GM20431 (cell line): ENCODE results near the gene CNTN4.
"Not testable (repeated sequence)": the region's sequence is repeated elsewhere in the genome, so short reads cannot be mapped to it uniquely, and the experiment has no call there.

Experiments
- in situ Hi-C: fragments of 300-500 bp; cut with MseI, MboI; formaldehyde crosslinking; loops from one replicate; pipeline ENCODE4 v1.15.0; 2020; ENCODE audit warnings: low sequenced_read_pairs; ENCODE audit not compliant: unreplicated experiment

Gene CNTN4

GRCh38 chr3:2875699-2876098 is 777.0 kb downstream of the CNTN4 start:
- in situ Hi-C loops = no loop called here

GRCh38 chr3:2876362-2876761 is 777.7 kb downstream of the CNTN4 start:
- in situ Hi-C loops = no loop called here

DNA sequence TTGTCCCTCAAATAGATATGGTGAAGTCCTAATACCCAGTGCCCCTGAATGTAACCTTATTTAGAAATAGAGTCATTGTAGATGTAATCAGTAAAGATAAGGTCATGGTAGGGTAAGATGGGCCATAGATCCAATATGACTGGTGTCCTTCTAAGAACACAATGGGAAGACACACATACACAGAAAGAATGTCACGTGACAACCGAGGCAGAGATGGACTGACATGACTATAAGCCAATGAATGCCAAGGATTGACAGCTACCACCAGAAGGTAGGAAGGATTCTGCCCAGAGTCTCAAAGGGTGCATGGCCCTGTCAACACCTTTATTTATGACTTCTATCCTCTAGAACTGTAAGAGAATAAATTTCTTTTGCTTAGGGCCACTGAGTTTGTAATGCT is 780.4 kb downstream of the CNTN4 start:
- in situ Hi-C loops = no loop called here

DNA sequence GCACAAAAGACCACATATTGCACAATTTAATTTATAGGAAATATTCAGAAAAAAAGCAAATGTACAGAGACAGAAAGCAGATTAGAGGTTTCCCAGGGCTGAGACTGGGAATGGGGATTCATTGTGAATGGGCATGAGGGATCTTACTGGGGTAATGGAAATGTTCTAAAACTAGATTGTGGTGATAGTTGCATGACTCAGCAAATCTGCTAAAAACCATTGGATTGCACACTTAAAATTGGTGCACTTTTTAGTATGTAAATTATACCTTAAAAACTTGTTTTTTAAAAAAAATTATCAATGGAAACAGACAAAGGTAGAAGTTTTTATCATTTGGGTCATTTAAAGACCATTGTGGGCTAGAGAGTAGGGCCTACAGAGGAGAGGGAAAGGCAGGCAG is 780.9 kb downstream of the CNTN4 start:
- in situ Hi-C loops = no loop called here

DNA sequence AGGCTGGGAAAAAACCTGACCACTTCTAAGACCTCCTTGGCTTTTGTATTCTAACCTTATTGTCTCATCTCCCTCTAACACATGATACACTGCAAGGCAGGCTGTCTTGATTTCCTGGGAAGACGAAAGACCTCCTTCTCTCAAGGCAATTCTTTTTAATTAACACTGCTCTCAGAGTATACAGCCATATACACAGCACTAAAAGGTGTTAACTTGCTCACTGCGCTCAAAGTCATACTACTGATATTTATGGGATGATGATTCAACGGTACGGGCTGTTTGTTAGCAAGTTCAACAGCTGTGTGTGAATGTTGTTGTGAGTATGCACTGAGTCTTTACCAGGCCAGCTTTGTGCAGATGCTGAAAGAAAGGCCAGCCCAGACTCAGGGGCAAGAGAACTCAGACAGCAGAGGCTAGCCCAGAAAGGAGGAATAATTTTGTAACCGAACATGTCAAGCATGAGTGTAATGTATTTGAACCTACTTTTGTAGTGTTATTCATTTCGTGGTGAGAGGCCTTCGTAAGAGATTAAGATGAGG is 781.6 kb downstream of the CNTN4 start:
- in situ Hi-C loops = no loop called here

- in situ Hi-C loops = no loop called here
These were observed 784.6 kb downstream of the CNTN4 start for GRCh38 chr3:2883283-2883682.

GRCh38 chr3:2888592-2888991 is 789.9 kb downstream of the CNTN4 start:
- in situ Hi-C loops = no loop called here

DNA sequence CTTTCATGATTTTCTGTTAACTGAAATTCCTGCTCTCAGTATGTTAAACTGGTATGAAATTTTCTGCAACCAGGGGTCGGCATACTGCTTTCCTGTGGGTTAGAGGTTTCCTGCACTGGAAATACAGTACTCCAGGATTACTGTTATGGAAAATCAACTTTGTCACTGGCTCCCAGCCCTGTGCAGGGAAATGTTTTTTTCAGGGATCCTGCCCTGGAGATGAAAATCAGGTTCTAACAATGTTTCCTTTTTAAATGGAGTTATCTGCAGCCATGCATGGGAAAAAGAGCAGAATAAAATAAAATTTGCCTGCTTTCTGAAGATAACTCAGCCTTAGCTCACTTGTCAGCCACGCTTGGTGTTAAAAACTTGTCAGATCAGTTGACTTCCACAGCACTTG is 791.1 kb downstream of the CNTN4 start:
- in situ Hi-C loops = no loop called here

- in situ Hi-C loops = no loop called here
These were observed 797.8 kb downstream of the CNTN4 start for GRCh38 chr3:2896308-2896939.

- in situ Hi-C loops = no loop called here
These were observed 799.2 kb downstream of the CNTN4 start for GRCh38 chr3:2897821-2898220.

GRCh38 chr3:2898591-2899353 is 800.1 kb downstream of the CNTN4 start:
- in situ Hi-C loops = no loop called here

DNA sequence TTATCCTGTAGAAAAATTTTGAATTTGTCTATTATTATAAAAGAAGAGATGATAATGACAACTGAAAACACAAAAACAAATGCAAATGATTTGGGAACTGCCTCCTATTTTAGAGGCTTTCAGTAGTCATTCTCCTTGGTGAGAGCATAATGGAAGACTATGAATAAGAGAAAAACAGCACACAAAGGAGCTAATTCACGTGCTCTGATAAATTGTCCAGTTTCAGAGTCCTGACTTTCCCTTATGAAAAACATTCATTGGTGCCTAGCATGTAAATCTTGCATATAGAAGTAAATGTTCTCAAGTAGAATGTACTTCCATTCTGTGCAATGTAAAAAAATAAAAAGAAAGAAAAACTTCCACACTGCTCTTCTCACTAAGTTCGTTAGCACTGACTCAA is 805.4 kb downstream of the CNTN4 start:
- in situ Hi-C loops = no loop called here

DNA sequence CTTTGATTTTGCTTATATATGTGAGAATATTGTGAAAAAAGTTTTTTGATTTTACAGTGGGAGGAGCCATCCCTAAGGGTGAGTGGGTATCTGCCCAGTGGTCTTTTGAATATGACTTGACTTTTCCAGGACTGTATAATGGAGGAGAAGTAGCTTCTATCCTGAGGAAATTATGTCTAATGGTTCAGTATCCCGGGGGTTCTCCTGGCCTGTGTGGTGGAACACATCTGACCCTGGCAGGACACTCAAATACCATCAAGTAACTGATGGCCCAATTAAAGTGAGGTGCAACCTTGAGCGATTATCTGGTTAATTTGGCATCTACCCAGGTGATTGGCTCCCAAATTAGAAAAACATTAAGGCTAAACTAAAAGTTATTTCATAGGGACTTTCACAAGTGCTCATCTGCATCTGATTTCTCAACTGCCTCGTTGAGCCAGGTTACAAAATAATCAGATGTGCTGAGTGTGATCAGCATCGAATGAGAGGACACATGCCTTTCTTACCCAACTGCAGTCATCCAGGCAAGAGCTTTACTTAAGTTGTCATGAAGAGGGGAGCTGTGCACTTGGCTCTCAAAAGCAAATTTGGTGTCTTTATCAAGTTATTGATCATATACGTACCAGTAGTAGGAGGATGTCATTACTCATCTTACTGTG is 810.2 kb downstream of the CNTN4 start:
- in situ Hi-C loops = no loop called here

GRCh38 chr3:2910997-2911396 is 812.3 kb downstream of the CNTN4 start:
- in situ Hi-C loops = no loop called here

DNA sequence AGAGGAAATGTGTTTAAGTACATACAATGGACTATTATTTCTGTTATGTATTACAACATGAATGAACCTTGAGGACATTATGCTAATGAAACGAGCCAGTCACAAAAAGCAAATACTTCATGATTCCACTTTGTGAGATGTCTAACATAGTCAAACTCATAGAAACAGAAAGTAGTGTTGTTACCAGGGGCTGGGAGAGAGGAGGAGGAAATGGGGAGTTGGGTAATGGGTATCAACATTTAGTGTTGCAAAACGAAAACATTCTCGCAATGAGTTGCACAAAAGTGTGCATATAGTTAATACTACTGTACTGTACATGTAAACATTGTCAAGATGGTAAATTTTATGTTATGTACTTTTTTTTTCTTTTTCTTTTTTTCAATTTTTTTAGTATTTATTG is 817.2 kb downstream of the CNTN4 start:
- in situ Hi-C loops = no loop called here

DNA sequence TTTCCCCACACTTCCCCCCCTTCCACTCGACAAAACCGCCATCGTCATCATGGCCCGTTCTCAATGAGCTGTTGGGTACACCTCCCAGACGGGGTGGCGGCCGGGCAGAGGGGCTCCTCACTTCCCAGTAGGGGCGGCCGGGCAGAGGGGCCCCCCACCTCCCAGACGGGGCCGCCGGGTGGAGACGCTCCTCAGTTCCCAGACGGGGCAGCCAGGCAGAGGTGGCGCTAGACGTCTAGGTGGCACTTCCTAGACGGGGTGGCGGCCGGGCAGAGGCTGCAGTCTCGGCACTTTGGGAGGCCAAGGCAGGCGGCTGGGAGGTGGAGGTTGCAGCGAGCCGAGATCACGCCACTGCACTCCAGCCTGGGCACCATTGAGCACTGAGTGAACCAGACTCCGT is 818.0 kb downstream of the CNTN4 start:
- in situ Hi-C loops = not testable (repeated sequence)

DNA sequence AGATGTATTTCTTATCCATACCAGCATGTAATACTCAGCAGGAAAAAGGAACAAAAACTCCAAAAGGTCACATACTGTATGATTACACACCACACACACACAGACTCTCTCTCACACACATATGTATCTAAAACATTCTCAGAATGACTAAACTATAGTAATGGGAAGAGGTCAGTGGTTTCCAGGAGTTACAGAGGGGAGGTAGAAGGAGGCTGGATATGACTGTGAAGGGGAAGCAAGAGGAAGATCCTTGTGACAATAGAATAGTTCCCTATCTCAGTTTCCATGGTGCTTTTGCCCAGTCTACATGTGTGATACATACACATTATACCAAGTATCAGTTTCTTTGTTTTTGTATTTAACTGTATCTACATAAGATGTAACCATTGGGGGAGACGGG is 821.4 kb downstream of the CNTN4 start:
- in situ Hi-C loops = no loop called here

DNA sequence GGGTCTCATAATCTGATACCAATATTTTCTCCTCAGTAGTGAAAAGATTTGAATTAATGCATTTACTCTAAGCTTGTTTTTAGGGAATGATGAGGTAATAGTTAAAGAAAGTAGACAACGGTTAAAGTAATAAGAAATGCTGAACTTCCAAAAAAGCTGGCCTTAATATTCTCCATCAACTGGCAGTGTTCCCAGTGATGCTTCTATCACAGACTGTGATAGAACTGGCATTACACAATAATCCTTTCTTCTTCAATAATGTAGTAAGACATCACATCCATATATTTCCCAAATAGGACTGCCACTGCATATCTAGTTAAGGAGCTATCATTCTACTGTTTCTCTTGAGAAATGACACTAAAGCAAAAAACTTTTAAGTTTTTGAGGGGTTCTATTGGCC is 822.8 kb downstream of the CNTN4 start:
- in situ Hi-C loops = no loop called here

- in situ Hi-C loops = no loop called here
These were observed 823.2 kb downstream of the CNTN4 start for GRCh38 chr3:2921903-2922302.

GRCh38 chr3:2923390-2923789 is 824.7 kb downstream of the CNTN4 start:
- in situ Hi-C loops = no loop called here

- in situ Hi-C loops = no loop called here
These were observed 828.6 kb downstream of the CNTN4 start for GRCh38 chr3:2927259-2927658.
